ENCODE measurements around the gene ACAD8. TPM values are rescaled to one million over a fixed set of nuclear protein-coding genes. Genes with fewer than 3 reads are reported as not detected.

The ACAD8 gene
- total and polyA plus RNA-seq, 2 of the 8 experiments (the other 6 are each of a cell fraction or from before 2014, with no cell fraction given): 45.8 to 52.7 TPM

GRCh38 chr11:134273317-134273712, 19.9 kb downstream of the ACAD8 start:
- H3K23ac ChIP-seq (ENCODE audit: insufficient read length): no peak overlapping the region
- H3K4me2 ChIP-seq (ENCODE audit: insufficient read depth in 1 of 2, low read depth in 2 of 2, low read length in 2 of 2): peak overlapping the region; percentile 92 to 95
- no peak overlapping the region for H3K14ac ChIP-seq (ENCODE audit: insufficient read length)
- no peak overlapping the region for H3K9ac ChIP-seq (replicated peaks in 1 of 4; ENCODE audit: extremely low read depth in 1 of 4, low read depth in 3 of 4, low read length in 3 of 4)
- H2AFZ ChIP-seq (ENCODE audit: low read length): no peak overlapping the region
- DNase-seq (ENCODE audit: low read depth in 1 of 2, low spot score in 2 of 2): no peak
- 7% methylated on average over 3 of the region's 3 CpGs; no CpG with 5 or more reads in 1 of the 2 experiments for WGBS, 2 experiments (ENCODE audit: extremely low coverage in 1 of 2, insufficient coverage in 1 of 2, insufficient read length in 1 of 2, insufficient replicate concordance in 2 of 2, low coverage in 1 of 2, low lambda C conversion rate in 2 of 2, missing lambda C conversion rate in 1 of 2)
- peaks cover 8 to 28% (median 19%) of the 10 kb centered on the region in 4 experiments for H3K4me1 ChIP-seq (replicated peaks in 1 of 4; ENCODE audit: control insufficient read depth in 3 of 4, insufficient read depth in 4 of 4, low read length in 3 of 4)
- no peak overlapping the region for H2BK12ac ChIP-seq (ENCODE audit: low read depth, low read length)
- H2AK5ac ChIP-seq (ENCODE audit: low read depth, low read length): no peak overlapping the region
- H3K27ac ChIP-seq (ENCODE audit: low read depth, low read length): no peak overlapping the region
- H3K4me3 ChIP-seq (ENCODE audit: extremely low read depth in 1 of 4, insufficient read depth in 2 of 4, low read depth in 3 of 4, low read length in 4 of 4): peak overlapping the region; percentile 29 to 92 (median 89); a peak in 7 of 8 replicates
- no peaks in the 10 kb centered on the region for H4K20me1 ChIP-seq (replicated peaks in 1 of 2; ENCODE audit: control insufficient read depth in 1 of 2, insufficient read depth in 2 of 2, low read length in 2 of 2)
- H4K91ac ChIP-seq (replicated peaks; ENCODE audit: insufficient read length, low read length): no peak overlapping the region
- H4K5ac ChIP-seq (ENCODE audit: insufficient read length, low read depth, low read length): peak overlapping the region; percentile 41
- TF ChIP-seq SP1 (IDR thresholded peaks at IDR 0.05; ENCODE audit: low read depth, low read length) (no peak), SAP30 (IDR thresholded peaks at IDR 0.05; ENCODE audit: insufficient read depth, insufficient replicate concordance, low read length) (peak; percentile 3)
- no peak overlapping the region for H2BK15ac ChIP-seq (ENCODE audit: low read length)
- peaks cover 18% of the 10 kb centered on the region for H3K23me2 ChIP-seq (ENCODE audit: low read depth, low read length)
- H3K27me3 ChIP-seq (replicated peaks in 1 of 4; ENCODE audit: control insufficient read depth in 3 of 4, extremely low read depth in 1 of 4, insufficient read depth in 3 of 4, low read length in 3 of 4): peaks cover 0 to 7% (median 0%) of the 10 kb centered on the region in 4 experiments; a peak in 3 of 7 replicates
- H3K18ac ChIP-seq (ENCODE audit: extremely low read depth, low read length): peak overlapping the region; percentile 56; the same call in 1 of the 2 replicates
- peak; percentile 19 for FAIRE-seq
- ChIA-PET CTCF (ENCODE audit: partially characterized antibody) (interaction anchor here (0.6 to 12.0 kb wide), 11 partner anchors 10 to 73 kb away, joined by 3 to 114 read pairs (median 3); partner anchors contain the start of gene NCAPD3), POLR2A (ENCODE audit: partially characterized antibody) (interaction anchor here (0.9 to 7.7 kb wide), 9 partner anchors 8 to 85 kb away, joined by 3 to 76 read pairs (median 4); partner anchors contain the start of genes ACAD8, GLB1L2, NCAPD3 and THYN1)
- no peak overlapping the region for H2BK20ac ChIP-seq (ENCODE audit: low read length)
- no peaks in the 10 kb centered on the region for H3K9me3 ChIP-seq (ENCODE audit: insufficient read depth in 2 of 2, low read depth in 1 of 2, low read length in 1 of 2)
- H2BK5ac ChIP-seq (ENCODE audit: low read depth, low read length): peak overlapping the region; percentile 61; the same call in 1 of the 2 replicates
- H3K4ac ChIP-seq (replicated peaks; ENCODE audit: insufficient read length, low read depth, low read length): no peak overlapping the region
- H4K8ac ChIP-seq (ENCODE audit: extremely low read depth, insufficient read depth, low read length): no peak overlapping the region
- peaks cover 3% of the 10 kb centered on the region; the same call in 1 of the 2 replicates for H3K79me1 ChIP-seq (ENCODE audit: low read depth, low read length)
- 0 out of 8 replicates have a peak, but pooled peaks cover 0 to under 1% (median 0%) of the 10 kb centered on the region in 4 experiments for H3K36me3 ChIP-seq (ENCODE audit: control insufficient read depth in 2 of 4, insufficient read depth in 4 of 4, low read length in 3 of 4)
- peaks cover 3 to 62% of the 10 kb centered on the region in 2 experiments; a peak in 2 of 4 replicates for H3K79me2 ChIP-seq (ENCODE audit: control insufficient read depth in 1 of 2, insufficient read depth in 2 of 2, low read length in 2 of 2)
- no peak overlapping the region for H2BK120ac ChIP-seq (replicated peaks; ENCODE audit: low read depth, low read length)
- no peak overlapping the region for H3K56ac ChIP-seq (replicated peaks; ENCODE audit: insufficient read length, low read depth, low read length)

All from H1 (cell line).